ENCODE results near the gene LEP. TPM values are rescaled to one million over a fixed set of nuclear protein-coding genes. Genes with fewer than 3 reads are reported as not detected.

LEP gene
- total and polyA plus RNA-seq, 9 of the 15 experiments (the other 6 are each of a cell fraction or from before 2014, with no cell fraction given), result not detected

DNA sequence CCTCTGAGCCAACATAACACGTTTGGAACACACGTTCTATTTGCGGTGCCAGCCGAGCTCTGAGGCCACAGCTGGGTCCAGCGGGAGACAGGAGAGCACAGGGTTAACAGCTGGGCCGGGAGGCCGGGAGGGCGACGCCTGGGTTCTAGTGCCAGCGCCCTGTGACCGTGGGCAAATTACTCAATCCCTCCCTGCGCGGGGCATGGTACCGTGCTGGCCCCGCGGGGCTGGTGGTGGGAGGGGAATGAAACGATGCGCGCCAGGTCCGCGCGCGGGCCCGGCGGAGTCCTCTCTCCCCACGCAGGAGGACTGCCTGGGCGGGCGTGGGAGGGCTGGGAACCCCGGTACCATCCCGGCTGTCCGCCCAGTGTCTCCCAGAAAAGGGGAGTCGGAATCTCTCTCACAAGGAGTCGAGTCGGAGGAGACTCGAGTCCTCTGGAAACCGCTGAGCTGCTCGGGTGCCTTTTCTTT lies 30.4 kb downstream of the LEP start:
- Histone ChIP-seq H3K4me2 (ENCODE audit: insufficient read depth, low read length) (no peak overlapping the region), H3K4me3 (no peak overlapping the region), H4K20me1 (replicated peaks; ENCODE audit: control insufficient read depth, insufficient read depth, low read length) (no peaks in the 10 kb centered on the region), H3K27ac (ENCODE audit: extremely low read depth, low read depth, low read length) (no peak overlapping the region), H3K27me3 (ENCODE audit: control insufficient read depth in 2 of 2, insufficient read depth in 2 of 2, low read length in 2 of 2) (peaks cover 42 to 65% of the 10 kb centered on the region in 2 experiments), H3K9me1 (ENCODE audit: control insufficient read depth, insufficient read depth, low read length) (no peaks in the 10 kb centered on the region), H2AFZ (ENCODE audit: low read depth, low read length) (no peak overlapping the region), H3K9ac (ENCODE audit: insufficient read depth in 1 of 2, low read depth in 2 of 2, low read length in 2 of 2) (no peak overlapping the region), H3K36me3 (ENCODE audit: control insufficient read depth, insufficient read depth, low read length) (no peaks in the 10 kb centered on the region), H3K4me1 (replicated peaks in 1 of 2; ENCODE audit: control insufficient read depth in 2 of 2, insufficient read depth in 2 of 2, low read length in 2 of 2) (peaks cover 12 to 27% of the 10 kb centered on the region in 2 experiments), H3K9me3 (replicated peaks; ENCODE audit: control insufficient read depth, insufficient read depth, low read depth, low read length) (no peaks in the 10 kb centered on the region), H3K79me2 (ENCODE audit: control insufficient read depth, insufficient read depth, low read length) (no peaks in the 10 kb centered on the region)
- FAIRE-seq, result no peak
- TF ChIP-seq KLF6 (CRISPR knock-in tag; IDR thresholded peaks at IDR 0.05; ENCODE audit: borderline replicate concordance) (no peak), TEAD4 (IDR thresholded peaks at IDR 0.05; ENCODE audit: low read length) (no peak), TEAD4 (CRISPR knock-in tag; IDR thresholded peaks at IDR 0.05; ENCODE audit: borderline replicate concordance) (no peak), HMGN3 (IDR thresholded peaks at IDR 0.05; ENCODE audit: borderline replicate concordance, extremely low read depth, insufficient read length, low read depth, low read length) (peak; percentile 12), ZBTB34 (CRISPR knock-in tag; IDR thresholded peaks at IDR 0.05) (no peak), ZZZ3 (IDR thresholded peaks at IDR 0.05) (no peak), SREBF2 (CRISPR knock-in tag; IDR thresholded peaks at IDR 0.05) (no peak)
- in situ Hi-C loops (cut with MboI) (no loop called here), intact Hi-C loops (cut with micrococcal nuclease) (no loop called here)
- BruUV-seq (replicated peaks), result no TSS peak
- CTCF ChIA-PET (ENCODE audit: low intra/inter-chr PET ratio), result no interaction called here
- 26% methylated on average over 29 of the region's 37 CpGs for WGBS (ENCODE audit: insufficient coverage, low coverage, missing lambda C conversion rate)
- no peak for ATAC-seq
- DNase-seq (ENCODE audit: extremely low read depth in 1 of 4, low spot score in 3 of 4), result no peak
- POLR2A ChIA-PET, result interaction anchor here (0.6 kb wide), 1 partner anchor 13 kb away, joined by 3 read pairs; no protein-coding TSS in a partner anchor
